Measurements from ENCODE around the gene P2RY6.
A peak's percentile ranks its signal among the peaks of the same experiment; 100 is the strongest.

P2RY6 gene

GRCh38 chr11:73316422-73316821 lies 44.3 kb downstream of the P2RY6 start:
- no peak for DNase-seq (ENCODE audit: low spot score)

GRCh38 chr11:73317373-73317772 lies 45.2 kb downstream of the P2RY6 start:
- DNase-seq (ENCODE audit: low spot score): peak; percentile 84

- DNase-seq (ENCODE audit: low spot score): no peak
Observed at GRCh38 chr11:73317803-73318202, 45.7 kb downstream of the P2RY6 start.

GRCh38 chr11:73318501-73319011 lies 46.4 kb downstream of the P2RY6 start:
- DNase-seq (ENCODE audit: low spot score): no peak

GRCh38 chr11:73320763-73321603 lies 48.8 kb downstream of the P2RY6 start:
- DNase-seq (ENCODE audit: low spot score): no peak

GRCh38 chr11:73321604-73322381 lies 49.7 kb downstream of the P2RY6 start:
- DNase-seq (ENCODE audit: low spot score): no peak

- DNase-seq (ENCODE audit: low spot score): no peak
Observed at GRCh38 chr11:73322382-73323306, 50.5 kb downstream of the P2RY6 start.

GRCh38 chr11:73323464-73323863 lies 51.3 kb downstream of the P2RY6 start:
- no peak for DNase-seq (ENCODE audit: low spot score)

GRCh38 chr11:73324116-73324515 lies 52.0 kb downstream of the P2RY6 start:
- DNase-seq (ENCODE audit: low spot score): no peak

GRCh38 chr11:73324665-73325035 lies 52.5 kb downstream of the P2RY6 start:
- DNase-seq (ENCODE audit: low spot score): no peak

GRCh38 chr11:73325036-73325981 lies 53.2 kb downstream of the P2RY6 start:
- DNase-seq (ENCODE audit: low spot score): peak; percentile 69

GRCh38 chr11:73326929-73327811 lies 55.0 kb downstream of the P2RY6 start:
- no peak for DNase-seq (ENCODE audit: low spot score)

GRCh38 chr11:73327812-73328364 lies 55.8 kb downstream of the P2RY6 start:
- no peak for DNase-seq (ENCODE audit: low spot score)

GRCh38 chr11:73330569-73331093 lies 58.5 kb downstream of the P2RY6 start:
- DNase-seq (ENCODE audit: low spot score): no peak

- no peak for DNase-seq (ENCODE audit: low spot score)
Observed at GRCh38 chr11:73331138-73331916, 59.2 kb downstream of the P2RY6 start.

GRCh38 chr11:73333173-73333572 lies 61.0 kb downstream of the P2RY6 start:
- DNase-seq (ENCODE audit: low spot score): no peak

GRCh38 chr11:73333640-73334383 lies 61.7 kb downstream of the P2RY6 start:
- no peak for DNase-seq (ENCODE audit: low spot score)

Data from D341Med (cell line).